ENCODE data around the gene ZBTB45.

The ZBTB45 gene

GRCh38 chr19:58536852-58537798 lies 17.5 kb upstream of the ZBTB45 start:
- H3K4me3 ChIP-seq (ENCODE audit: low read depth, low read length) = no peak overlapping the region
- in situ Hi-C loops (cut with HindIII; ENCODE audit: low sequenced_read_pairs) = no loop called here
- TF ChIP-seq, protein P1, sequence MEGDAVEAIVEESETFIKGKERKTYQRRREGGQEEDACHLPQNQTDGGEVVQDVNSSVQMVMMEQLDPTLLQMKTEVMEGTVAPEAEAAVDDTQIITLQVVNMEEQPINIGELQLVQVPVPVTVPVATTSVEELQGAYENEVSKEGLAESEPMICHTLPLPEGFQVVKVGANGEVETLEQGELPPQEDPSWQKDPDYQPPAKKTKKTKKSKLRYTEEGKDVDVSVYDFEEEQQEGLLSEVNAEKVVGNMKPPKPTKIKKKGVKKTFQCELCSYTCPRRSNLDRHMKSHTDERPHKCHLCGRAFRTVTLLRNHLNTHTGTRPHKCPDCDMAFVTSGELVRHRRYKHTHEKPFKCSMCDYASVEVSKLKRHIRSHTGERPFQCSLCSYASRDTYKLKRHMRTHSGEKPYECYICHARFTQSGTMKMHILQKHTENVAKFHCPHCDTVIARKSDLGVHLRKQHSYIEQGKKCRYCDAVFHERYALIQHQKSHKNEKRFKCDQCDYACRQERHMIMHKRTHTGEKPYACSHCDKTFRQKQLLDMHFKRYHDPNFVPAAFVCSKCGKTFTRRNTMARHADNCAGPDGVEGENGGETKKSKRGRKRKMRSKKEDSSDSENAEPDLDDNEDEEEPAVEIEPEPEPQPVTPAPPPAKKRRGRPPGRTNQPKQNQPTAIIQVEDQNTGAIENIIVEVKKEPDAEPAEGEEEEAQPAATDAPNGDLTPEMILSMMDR (IDR thresholded peaks at IDR 0.05; ENCODE audit: low read depth, low read length) = no peak

GRCh38 chr19:58535857-58536256 lies 16.2 kb upstream of the ZBTB45 start:
- no peak for DNase-seq (ENCODE audit: low read depth, low spot score)
- TF ChIP-seq, protein P1 (IDR thresholded peaks at IDR 0.05; ENCODE audit: low read depth, low read length) = no peak
- no peak overlapping the region for H3K4me3 ChIP-seq (ENCODE audit: low read depth, low read length)
- in situ Hi-C loops (cut with HindIII; ENCODE audit: low sequenced_read_pairs) = no loop called here

More at GRCh38 chr19:58536852-58537798, 17.5 kb upstream of the ZBTB45 start:
- DNase-seq (ENCODE audit: low read depth, low spot score) = no peak

DNA sequence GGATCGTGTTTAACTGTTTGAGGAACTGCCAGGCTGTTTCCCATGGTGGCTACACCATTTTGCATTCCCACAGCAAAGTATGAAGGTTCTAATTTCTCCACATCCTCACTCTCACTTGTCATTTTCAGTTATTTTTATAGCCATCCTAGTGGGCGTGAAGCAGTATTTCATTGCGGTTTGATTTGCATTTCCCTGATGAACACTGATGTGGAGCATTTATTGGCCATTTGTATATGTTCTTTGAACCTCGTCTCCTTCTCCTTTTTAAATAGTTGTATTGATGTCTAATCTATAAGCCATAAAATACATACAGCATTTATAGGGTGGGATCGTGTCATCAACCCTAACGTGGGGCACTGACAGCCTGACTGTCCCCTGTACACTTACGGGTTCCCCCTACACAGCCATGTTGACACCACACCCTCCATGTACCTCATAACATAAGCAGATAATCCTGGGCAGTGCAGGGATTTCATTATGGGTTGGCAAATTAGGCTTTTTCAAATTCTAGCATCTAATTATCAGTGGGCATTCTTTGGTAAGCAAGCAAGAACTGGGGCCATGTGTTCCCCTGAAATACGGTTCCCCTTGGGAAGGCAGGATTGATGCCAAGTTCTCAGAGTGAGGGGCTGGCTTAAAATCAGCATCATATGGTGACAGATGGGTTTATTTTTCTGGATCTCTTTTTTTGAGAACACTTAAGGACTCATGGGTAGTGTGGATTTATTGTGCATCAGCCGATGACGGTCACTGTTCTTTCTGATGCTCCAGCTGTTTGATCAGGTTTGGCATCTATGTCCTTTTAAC lies 11.6 kb upstream of the ZBTB45 start:
- TF ChIP-seq, protein P1 (IDR thresholded peaks at IDR 0.05; ENCODE audit: low read depth, low read length) = no peak
- no peak overlapping the region for H3K4me3 ChIP-seq (ENCODE audit: low read depth, low read length)
- in situ Hi-C loops (cut with HindIII; ENCODE audit: low sequenced_read_pairs) = no loop called here
- no peak for DNase-seq (ENCODE audit: low read depth, low spot score)

DNA sequence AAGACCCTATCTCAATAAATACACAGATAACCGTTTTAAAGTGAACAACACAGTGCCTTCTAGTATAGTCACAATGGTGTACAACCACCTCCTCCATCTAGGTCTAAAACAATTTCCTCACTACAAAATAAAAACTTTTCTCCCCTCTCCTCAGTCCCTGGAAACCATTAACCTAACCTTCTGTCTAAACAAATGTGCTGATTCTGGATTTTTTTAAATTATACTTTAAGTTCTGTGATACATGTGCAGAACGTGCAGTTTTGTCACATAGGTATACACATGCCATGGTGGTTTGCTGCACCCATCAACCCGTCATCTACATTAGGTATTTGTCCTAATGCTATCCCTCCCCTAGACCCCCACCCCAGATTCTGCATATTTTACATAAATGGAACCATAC lies 9.8 kb upstream of the ZBTB45 start:
- no peak overlapping the region for H3K4me3 ChIP-seq (ENCODE audit: low read depth, low read length)
- DNase-seq (ENCODE audit: low read depth, low spot score) = no peak
- in situ Hi-C loops (cut with HindIII; ENCODE audit: low sequenced_read_pairs) = no loop called here
- TF ChIP-seq, protein P1 (IDR thresholded peaks at IDR 0.05; ENCODE audit: low read depth, low read length) = no peak

- no peak overlapping the region for H3K4me3 ChIP-seq (ENCODE audit: low read depth, low read length)
- in situ Hi-C loops (cut with HindIII; ENCODE audit: low sequenced_read_pairs) = no loop called here
- TF ChIP-seq, protein P1 (IDR thresholded peaks at IDR 0.05; ENCODE audit: low read depth, low read length) = no peak
- no peak for DNase-seq (ENCODE audit: low read depth, low spot score)
Observed at GRCh38 chr19:58522709-58523108, 3.1 kb upstream of the ZBTB45 start.

GRCh38 chr19:58521651-58522050 lies 2.0 kb upstream of the ZBTB45 start:
- TF ChIP-seq, protein P1 (IDR thresholded peaks at IDR 0.05; ENCODE audit: low read depth, low read length) = no peak
- no peak for DNase-seq (ENCODE audit: low read depth, low spot score)
- in situ Hi-C loops (cut with HindIII; ENCODE audit: low sequenced_read_pairs) = no loop called here
- no peak overlapping the region for H3K4me3 ChIP-seq (ENCODE audit: low read depth, low read length)

Measured in astrocyte of the spinal cord (primary cell).